NCI-H1930 (cell line): ENCODE measurements around the gene GNA12.

ENCODE experiments used
- DNase-seq, 2 experiments: peaks; one replicate each; lab custom pipeline; 2025; lab: John Stamatoyannopoulos, UW

The GNA12 gene

GRCh38 chr7:2815875-2816245 is 28.2 kb downstream of the GNA12 start:
- no peak for DNase-seq

GRCh38 chr7:2814946-2815874 is 28.9 kb downstream of the GNA12 start:
- DNase-seq: no peak

- no peak for DNase-seq
Observed at GRCh38 chr7:2814186-2814945, 29.7 kb downstream of the GNA12 start.

- no peak for DNase-seq
Observed at GRCh38 chr7:2813350-2814185, 30.5 kb downstream of the GNA12 start.

- DNase-seq: no peak
Observed at GRCh38 chr7:2812831-2813230, 31.3 kb downstream of the GNA12 start.

GRCh38 chr7:2812114-2812487 is 32.0 kb downstream of the GNA12 start:
- no peak for DNase-seq

GRCh38 chr7:2811476-2812113 is 32.5 kb downstream of the GNA12 start:
- no peak for DNase-seq

- no peak for DNase-seq
Observed at GRCh38 chr7:2810682-2811415, 33.3 kb downstream of the GNA12 start.

GRCh38 chr7:2809903-2810625 is 34.0 kb downstream of the GNA12 start:
- no peak for DNase-seq

GRCh38 chr7:2808891-2809665 is 35.0 kb downstream of the GNA12 start:
- DNase-seq: no peak

- no peak for DNase-seq
Observed at GRCh38 chr7:2807845-2808772, 36.0 kb downstream of the GNA12 start.

- no peak for DNase-seq
Observed at GRCh38 chr7:2807460-2807844, 36.7 kb downstream of the GNA12 start.

- no peak for DNase-seq
Observed at GRCh38 chr7:2806571-2806970, 37.5 kb downstream of the GNA12 start.

GRCh38 chr7:2805213-2805944 is 38.7 kb downstream of the GNA12 start:
- DNase-seq: no peak

- DNase-seq: no peak
Observed at GRCh38 chr7:2804227-2804763, 39.8 kb downstream of the GNA12 start.

GRCh38 chr7:2803755-2804154 is 40.4 kb downstream of the GNA12 start:
- no peak for DNase-seq

GRCh38 chr7:2803342-2803692 is 40.8 kb downstream of the GNA12 start:
- no peak for DNase-seq
